ENCODE results near the gene DDX25. TPM values are rescaled to one million over a fixed set of nuclear protein-coding genes. Genes with fewer than 3 reads are reported as not detected.

Gene DDX25
- total RNA-seq, 6 donors from 2014 or later = 0.31 TPM; not detected in 5

DNA sequence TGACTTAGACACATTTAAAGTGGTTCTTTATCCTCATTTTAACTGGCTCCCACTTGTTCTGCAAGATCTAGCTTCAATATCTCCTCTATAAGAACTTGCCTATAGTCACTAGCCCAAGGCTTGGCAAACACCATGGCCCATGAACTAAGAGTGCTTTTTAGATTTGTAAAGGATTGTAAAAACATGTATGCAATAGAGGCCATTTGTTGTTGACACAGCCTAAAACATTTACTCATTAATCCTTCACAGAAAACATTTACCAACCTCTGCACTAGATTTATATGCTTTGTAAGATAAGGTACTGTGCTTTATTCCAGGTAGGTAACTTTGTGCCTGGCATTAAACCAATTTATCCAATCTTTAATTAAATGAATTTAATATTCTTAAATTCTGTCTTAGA is 11.3 kb upstream of the DDX25 start:
- DNase-seq = no peak
- TF ChIP-seq POLR2AphosphoS5 (IDR thresholded peaks at IDR 0.05) (no peak), POLR2A (IDR thresholded peaks at IDR 0.05) (no peak), EP300 (IDR thresholded peaks at IDR 0.05) (no peak)
- TF ChIP-seq, protein P1, sequence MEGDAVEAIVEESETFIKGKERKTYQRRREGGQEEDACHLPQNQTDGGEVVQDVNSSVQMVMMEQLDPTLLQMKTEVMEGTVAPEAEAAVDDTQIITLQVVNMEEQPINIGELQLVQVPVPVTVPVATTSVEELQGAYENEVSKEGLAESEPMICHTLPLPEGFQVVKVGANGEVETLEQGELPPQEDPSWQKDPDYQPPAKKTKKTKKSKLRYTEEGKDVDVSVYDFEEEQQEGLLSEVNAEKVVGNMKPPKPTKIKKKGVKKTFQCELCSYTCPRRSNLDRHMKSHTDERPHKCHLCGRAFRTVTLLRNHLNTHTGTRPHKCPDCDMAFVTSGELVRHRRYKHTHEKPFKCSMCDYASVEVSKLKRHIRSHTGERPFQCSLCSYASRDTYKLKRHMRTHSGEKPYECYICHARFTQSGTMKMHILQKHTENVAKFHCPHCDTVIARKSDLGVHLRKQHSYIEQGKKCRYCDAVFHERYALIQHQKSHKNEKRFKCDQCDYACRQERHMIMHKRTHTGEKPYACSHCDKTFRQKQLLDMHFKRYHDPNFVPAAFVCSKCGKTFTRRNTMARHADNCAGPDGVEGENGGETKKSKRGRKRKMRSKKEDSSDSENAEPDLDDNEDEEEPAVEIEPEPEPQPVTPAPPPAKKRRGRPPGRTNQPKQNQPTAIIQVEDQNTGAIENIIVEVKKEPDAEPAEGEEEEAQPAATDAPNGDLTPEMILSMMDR (IDR thresholded peaks at IDR 0.05) = no peak
- H3K27me3 ChIP-seq = no peaks in the 10 kb centered on the region
- H3K4me1 ChIP-seq = peaks cover 0 to 21% (median 7%) of the 10 kb centered on the region in 4 donors
- no peak for ATAC-seq (ENCODE audit: low FRiP score in 2 of 2)
- H3K4me3 ChIP-seq = no peak overlapping the region
- no peak overlapping the region for H3K27ac ChIP-seq
- H3K36me3 ChIP-seq = peaks cover 0 to 38% (median 8%) of the 10 kb centered on the region in 4 donors
- no peaks in the 10 kb centered on the region for H3K9me3 ChIP-seq

DNA sequence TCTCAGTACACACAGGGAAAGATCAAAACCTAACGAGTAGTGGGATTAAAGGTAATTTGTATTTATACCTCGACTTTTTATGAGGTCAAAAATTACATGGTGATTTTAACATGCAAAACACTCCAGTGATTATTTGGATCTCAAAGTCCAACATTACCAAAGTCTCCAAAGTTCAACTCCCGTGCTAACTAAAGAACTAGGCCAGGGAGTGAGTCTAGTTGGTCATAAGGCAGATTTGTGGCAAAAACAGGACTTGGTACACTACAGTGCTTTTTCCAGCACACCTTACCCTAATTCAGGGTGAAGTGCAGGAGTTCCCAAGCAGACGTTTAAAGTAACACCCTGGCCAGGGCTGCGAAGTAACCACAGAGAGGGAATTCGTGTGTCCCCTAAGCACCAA is 2.4 kb upstream of the DDX25 start:
- Histone ChIP-seq H3K27me3 (peaks cover 0 to 16% (median 7%) of the 10 kb centered on the region in 4 donors), H3K27ac (no peak overlapping the region), H3K4me1 (peaks cover 22 to 24% (median 24%) of the 10 kb centered on the region in 4 donors), H3K9me3 (no peaks in the 10 kb centered on the region), H3K36me3 (peaks cover 0 to 16% (median 7%) of the 10 kb centered on the region in 4 donors), H3K4me3 (peak overlapping the region in 1 of 4 donors; percentile 58)
- ATAC-seq (ENCODE audit: low FRiP score in 2 of 2) (no peak), DNase-seq (no peak)
- no peak for TF ChIP-seq EP300 (IDR thresholded peaks at IDR 0.05)
- TF ChIP-seq, protein P1 (IDR thresholded peaks at IDR 0.05) = no peak
- TF ChIP-seq POLR2A (IDR thresholded peaks at IDR 0.05) = no peak
- no peak for TF ChIP-seq POLR2AphosphoS5 (IDR thresholded peaks at IDR 0.05)
- 88 to 89% methylated on average over 6 of the region's 6 CpGs for WGBS, 2 donors

DNA sequence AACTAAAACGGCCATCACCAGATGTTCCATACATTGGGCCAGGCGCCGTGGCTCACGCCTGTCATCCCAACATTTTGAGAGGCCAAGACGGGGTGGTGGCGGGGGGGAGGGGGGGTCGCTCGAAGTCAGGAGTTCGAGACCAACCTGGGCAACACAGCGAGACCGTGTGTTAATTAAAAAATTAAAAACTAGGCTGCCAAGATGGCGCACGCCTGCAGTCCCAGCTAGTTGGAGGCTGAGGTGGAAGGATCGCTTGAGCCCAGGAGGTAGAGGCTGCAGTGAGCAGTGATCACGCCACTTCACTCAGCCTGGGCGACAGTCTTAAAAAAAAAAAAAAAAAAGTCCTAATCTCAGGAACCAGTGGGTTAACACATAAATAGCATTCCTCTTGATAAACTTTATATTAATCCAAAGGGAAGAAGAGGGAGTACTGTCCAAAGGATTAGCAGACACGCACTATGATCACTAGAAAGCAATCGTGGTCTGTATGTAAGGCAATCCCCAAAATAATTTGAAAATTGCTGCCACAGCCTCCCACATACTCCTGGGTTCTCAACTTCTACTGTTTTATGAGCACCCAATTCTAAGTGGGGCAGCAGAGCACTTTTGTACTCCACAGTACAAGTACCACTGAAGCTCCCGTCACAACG is 1.9 kb upstream of the DDX25 start:
- ATAC-seq (ENCODE audit: low FRiP score in 2 of 2) (no peak), DNase-seq (no peak)
- WGBS, 2 donors = 48 to 55% methylated on average over 17 to 20 of the region's 20 CpGs
- H3K4me1 ChIP-seq = peaks cover 22 to 24% (median 24%) of the 10 kb centered on the region in 4 donors
- peaks cover 0 to 16% (median 7%) of the 10 kb centered on the region in 4 donors for H3K27me3 ChIP-seq
- peak overlapping the region; percentile 70 to 85 (median 82) for H3K27ac ChIP-seq
- H3K36me3 ChIP-seq = peaks cover 0 to 16% (median 7%) of the 10 kb centered on the region in 4 donors
- TF ChIP-seq EP300 (IDR thresholded peaks at IDR 0.05) = no peak
- TF ChIP-seq POLR2A (IDR thresholded peaks at IDR 0.05) = no peak
- TF ChIP-seq, protein P1 (IDR thresholded peaks at IDR 0.05) = no peak
- no peak for TF ChIP-seq POLR2AphosphoS5 (IDR thresholded peaks at IDR 0.05)
- H3K9me3 ChIP-seq = no peaks in the 10 kb centered on the region
- H3K4me3 ChIP-seq = peak overlapping the region; percentile 18 to 71 (median 60)

DNA sequence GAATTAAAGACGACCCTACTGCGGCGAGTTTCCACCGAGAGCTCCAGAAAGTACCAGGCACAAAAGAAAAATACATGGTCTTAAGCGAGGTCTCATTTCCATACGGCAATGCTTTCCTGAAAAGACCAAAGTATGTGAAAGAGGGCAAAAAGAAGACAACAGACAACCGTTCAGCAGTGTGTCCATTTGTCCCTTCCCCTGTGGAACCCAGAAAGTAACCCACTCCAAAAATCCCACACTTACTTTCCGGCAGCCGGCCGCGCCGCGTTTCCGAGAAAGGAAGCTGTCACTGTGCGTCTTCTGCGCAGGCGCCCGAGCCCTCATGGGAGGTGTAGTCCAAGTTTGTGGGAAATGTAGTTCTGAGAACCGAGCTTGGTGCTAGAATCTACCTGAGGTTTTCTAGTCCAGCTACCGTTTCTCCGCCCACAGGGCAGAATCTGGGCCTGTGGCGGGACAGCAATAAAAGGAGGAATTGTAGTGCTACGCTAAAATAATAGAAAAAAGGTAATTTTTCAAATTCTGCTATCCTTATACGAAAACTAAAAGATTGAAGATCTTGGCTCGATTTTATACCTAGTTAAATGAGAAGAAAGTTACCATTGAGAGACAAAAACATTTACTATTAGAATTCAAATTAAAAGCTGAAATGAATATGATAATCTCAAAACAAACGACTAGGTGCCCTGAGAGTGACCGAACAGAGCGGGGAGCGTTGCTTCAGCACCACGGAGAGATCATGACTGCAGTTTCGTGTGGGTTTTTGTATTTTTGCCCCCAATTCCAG is 1.2 kb upstream of the DDX25 start, which contains the start of gene PUS3:
PUS3 (minus strand) TSS at position 280 of the 784 bp plus-strand sequence. CDS start 6,922 bp downstream, outside the sequence.
- WGBS, 2 donors = 3 to 5% methylated on average over 31 of the region's 31 CpGs
- peak; percentile 90 to 96 for ATAC-seq (ENCODE audit: low FRiP score in 2 of 2)
- Histone ChIP-seq H3K4me1 (peaks cover 22 to 24% (median 24%) of the 10 kb centered on the region in 4 donors), H3K9me3 (no peaks in the 10 kb centered on the region), H3K36me3 (peaks cover 0 to 16% (median 7%) of the 10 kb centered on the region in 4 donors), H3K27ac (peak within 1 kb of the TSS; percentile 70 to 85 (median 82)), H3K27me3 (peaks cover 0 to 16% (median 7%) of the 10 kb centered on the region in 4 donors), H3K4me3 (peak within 1 kb of the TSS; percentile 18 to 71 (median 60))
- TF ChIP-seq EP300 (IDR thresholded peaks at IDR 0.05) = peak in 1 of 4 donors; percentile 42
- TF ChIP-seq POLR2AphosphoS5 (IDR thresholded peaks at IDR 0.05) = peak; percentile 68 to 85
- TF ChIP-seq POLR2A (IDR thresholded peaks at IDR 0.05) = peak in 3 of 4 donors; percentile 24 to 67 (median 27)
- TF ChIP-seq, protein P1 (IDR thresholded peaks at IDR 0.05) = no peak
- peak; percentile 92 to 95 for DNase-seq
